Activated CD4-positive, alpha-beta T cell treated with anti-CD3 and anti-CD28 coated beads, Interleukin-2, amount 10 ng/mL, durations not matched to agents 24 days and 14 days (primary cell): ENCODE results near the gene CHRNB4. TPM values are rescaled to one million over a fixed set of nuclear protein-coding genes. Genes with fewer than 3 reads are reported as not detected.
A peak's percentile ranks its signal among the peaks of the same experiment; 100 is the strongest.
"Not testable (repeated sequence)": the region's sequence is repeated elsewhere in the genome, so short reads cannot be mapped to it uniquely, and the experiment has no call there.

Source experiments
- DNase-seq: peaks from one replicate; pipeline ENCODE4 v3.0.0; 2022
- H3K27ac Mint-ChIP-seq: one replicate; pipeline ENCODE4 v1.8.0; 2022; ENCODE audit warnings: mild to moderate bottlenecking, mixed read lengths
- H3K27me3 Mint-ChIP-seq: one replicate; pipeline ENCODE4 v1.8.0; 2022; ENCODE audit warnings: mixed read lengths
- H3K36me3 Mint-ChIP-seq: one replicate; pipeline ENCODE4 v1.8.0; 2022; ENCODE audit warnings: low read depth, mild to moderate bottlenecking, mixed read lengths
- H3K4me1 Mint-ChIP-seq: one replicate; pipeline ENCODE4 v1.8.0; 2021; ENCODE audit warnings: mixed read lengths
- H3K4me3 Mint-ChIP-seq: one replicate; pipeline ENCODE4 v1.8.0; 2022; ENCODE audit warnings: mild to moderate bottlenecking, moderate library complexity, mixed read lengths
- H3K9me3 Mint-ChIP-seq: one replicate; pipeline ENCODE4 v1.8.0; 2021; ENCODE audit warnings: mixed read lengths
- intact Hi-C: fragments of 100-400 bp; cut with micrococcal nuclease; formaldehyde crosslinking; loops from one replicate; pipeline ENCODE4 v1.15.1; 2023
- total RNA-seq: library from RNA; stranded (reverse); gene quantifications from 2 replicates; pipeline ENCODE4 v1.2.3, GENCODE V29; 2022

The CHRNB4 gene
- total RNA-seq, 1 donor from 2014 or later: not detected

GRCh38 chr15:78620021-78620526 lies 20.9 kb downstream of the CHRNB4 start:
- intact Hi-C loops: no loop called here
- H3K9me3 Mint-ChIP-seq: no peaks in the 10 kb centered on the region
- no peak overlapping the region for H3K4me3 Mint-ChIP-seq
- no peak overlapping the region for H3K27ac Mint-ChIP-seq
- no peak for DNase-seq
- H3K4me1 Mint-ChIP-seq: peaks cover 2% of the 10 kb centered on the region
- H3K27me3 Mint-ChIP-seq: peaks cover 44% of the 10 kb centered on the region
- H3K36me3 Mint-ChIP-seq: no peaks in the 10 kb centered on the region

GRCh38 chr15:78619022-78619950 lies 21.7 kb downstream of the CHRNB4 start:
- no peak for DNase-seq
- Mint-ChIP-seq H3K27me3 (peaks cover 44% of the 10 kb centered on the region), H3K4me1 (peaks cover 2% of the 10 kb centered on the region), H3K27ac (no peak overlapping the region), H3K4me3 (no peak overlapping the region), H3K36me3 (no peaks in the 10 kb centered on the region), H3K9me3 (no peaks in the 10 kb centered on the region)
- intact Hi-C loops: no loop called here

GRCh38 chr15:78618490-78618934 lies 22.5 kb downstream of the CHRNB4 start:
- peak; percentile 94 for DNase-seq
- no peaks in the 10 kb centered on the region for H3K9me3 Mint-ChIP-seq
- no peak overlapping the region for H3K4me3 Mint-ChIP-seq
- H3K36me3 Mint-ChIP-seq: no peaks in the 10 kb centered on the region
- peaks cover 2% of the 10 kb centered on the region for H3K4me1 Mint-ChIP-seq
- H3K27me3 Mint-ChIP-seq: peaks cover 41% of the 10 kb centered on the region
- H3K27ac Mint-ChIP-seq: no peak overlapping the region
- intact Hi-C loops: loop anchor here (1.0 kb wide), 2 partner anchors 91 to 133 kb away; no protein-coding TSS in a partner anchor

GRCh38 chr15:78618064-78618463 lies 22.9 kb downstream of the CHRNB4 start:
- Mint-ChIP-seq H3K9me3 (no peaks in the 10 kb centered on the region), H3K27ac (no peak overlapping the region), H3K36me3 (no peaks in the 10 kb centered on the region), H3K27me3 (peaks cover 37% of the 10 kb centered on the region), H3K4me1 (peaks cover 2% of the 10 kb centered on the region), H3K4me3 (no peak overlapping the region)
- no peak for DNase-seq
- intact Hi-C loops: loop anchor here (1.0 kb wide), 2 partner anchors 91 to 133 kb away; no protein-coding TSS in a partner anchor

- Mint-ChIP-seq H3K36me3 (no peaks in the 10 kb centered on the region), H3K9me3 (no peaks in the 10 kb centered on the region), H3K4me1 (peaks cover 2% of the 10 kb centered on the region), H3K27ac (no peak overlapping the region), H3K27me3 (peaks cover 32% of the 10 kb centered on the region), H3K4me3 (no peak overlapping the region)
- DNase-seq: no peak
- intact Hi-C loops: no loop called here
Observed at GRCh38 chr15:78617516-78617915, 23.5 kb downstream of the CHRNB4 start.

GRCh38 chr15:78617076-78617475 lies 23.9 kb downstream of the CHRNB4 start:
- Mint-ChIP-seq H3K4me1 (peaks cover 2% of the 10 kb centered on the region), H3K4me3 (no peak overlapping the region), H3K36me3 (no peaks in the 10 kb centered on the region), H3K27me3 (peaks cover 29% of the 10 kb centered on the region), H3K27ac (no peak overlapping the region), H3K9me3 (no peaks in the 10 kb centered on the region)
- DNase-seq: no peak
- intact Hi-C loops: no loop called here

GRCh38 chr15:78616506-78616905 lies 24.5 kb downstream of the CHRNB4 start:
- Mint-ChIP-seq H3K9me3 (no peaks in the 10 kb centered on the region), H3K4me1 (no peaks in the 10 kb centered on the region), H3K27me3 (peaks cover 24% of the 10 kb centered on the region), H3K27ac (no peak overlapping the region), H3K4me3 (no peak overlapping the region), H3K36me3 (no peaks in the 10 kb centered on the region)
- intact Hi-C loops: no loop called here
- DNase-seq: no peak

GRCh38 chr15:78615151-78615589 lies 25.8 kb downstream of the CHRNB4 start:
- Mint-ChIP-seq H3K4me3 (no peak overlapping the region), H3K36me3 (no peaks in the 10 kb centered on the region), H3K9me3 (no peaks in the 10 kb centered on the region), H3K27me3 (peaks cover 20% of the 10 kb centered on the region), H3K4me1 (no peaks in the 10 kb centered on the region), H3K27ac (no peak overlapping the region)
- DNase-seq: no peak
- intact Hi-C loops: no loop called here

GRCh38 chr15:78614021-78614420 lies 27.0 kb downstream of the CHRNB4 start:
- H3K9me3 Mint-ChIP-seq: no peaks in the 10 kb centered on the region
- no peak for DNase-seq
- no peaks in the 10 kb centered on the region for H3K4me1 Mint-ChIP-seq
- H3K27me3 Mint-ChIP-seq: peaks cover 12% of the 10 kb centered on the region
- intact Hi-C loops: no loop called here
- H3K27ac Mint-ChIP-seq: no peak overlapping the region
- no peak overlapping the region for H3K4me3 Mint-ChIP-seq
- H3K36me3 Mint-ChIP-seq: no peaks in the 10 kb centered on the region

- H3K4me1 Mint-ChIP-seq, H3K36me3 Mint-ChIP-seq, H3K4me3 Mint-ChIP-seq, intact Hi-C loops, H3K27ac Mint-ChIP-seq, DNase-seq, H3K9me3 Mint-ChIP-seq, H3K27me3 Mint-ChIP-seq: not testable (repeated sequence)
Observed at GRCh38 chr15:78609551-78609950, 31.5 kb downstream of the CHRNB4 start.

- DNase-seq: no peak
- H3K9me3 Mint-ChIP-seq: no peaks in the 10 kb centered on the region
- no peaks in the 10 kb centered on the region for H3K36me3 Mint-ChIP-seq
- intact Hi-C loops: no loop called here
- no peaks in the 10 kb centered on the region for H3K4me1 Mint-ChIP-seq
- peaks cover 7% of the 10 kb centered on the region for H3K27me3 Mint-ChIP-seq
- H3K27ac Mint-ChIP-seq: no peak overlapping the region
- H3K4me3 Mint-ChIP-seq: no peak overlapping the region
Observed at GRCh38 chr15:78605680-78606079, 35.3 kb downstream of the CHRNB4 start.

- H3K9me3 Mint-ChIP-seq: no peaks in the 10 kb centered on the region
Observed at GRCh38 chr15:78605201-78605600, 35.8 kb downstream of the CHRNB4 start.

GRCh38 chr15:78604420-78604819 lies 36.6 kb downstream of the CHRNB4 start:
- no peaks in the 10 kb centered on the region for H3K4me1 Mint-ChIP-seq
- H3K36me3 Mint-ChIP-seq: no peaks in the 10 kb centered on the region
- intact Hi-C loops: no loop called here
- no peaks in the 10 kb centered on the region for H3K9me3 Mint-ChIP-seq
- peaks cover 1% of the 10 kb centered on the region for H3K27me3 Mint-ChIP-seq
- no peak for DNase-seq
- H3K4me3 Mint-ChIP-seq: no peak overlapping the region
- no peak overlapping the region for H3K27ac Mint-ChIP-seq

More at GRCh38 chr15:78605201-78605600, 35.8 kb downstream of the CHRNB4 start:
- no peak for DNase-seq
- H3K27ac Mint-ChIP-seq: no peak overlapping the region
- H3K4me3 Mint-ChIP-seq: no peak overlapping the region
- H3K4me1 Mint-ChIP-seq: no peaks in the 10 kb centered on the region
- H3K27me3 Mint-ChIP-seq: peaks cover 5% of the 10 kb centered on the region
- intact Hi-C loops: no loop called here
- H3K36me3 Mint-ChIP-seq: no peaks in the 10 kb centered on the region

GRCh38 chr15:78603467-78603866 lies 37.5 kb downstream of the CHRNB4 start:
- H3K36me3 Mint-ChIP-seq: no peaks in the 10 kb centered on the region
- no peak for DNase-seq
- H3K4me3 Mint-ChIP-seq: no peak overlapping the region
- no peaks in the 10 kb centered on the region for H3K4me1 Mint-ChIP-seq
- intact Hi-C loops: no loop called here
- H3K27ac Mint-ChIP-seq: no peak overlapping the region
- peaks cover 1% of the 10 kb centered on the region for H3K27me3 Mint-ChIP-seq
- no peaks in the 10 kb centered on the region for H3K9me3 Mint-ChIP-seq
